GM18867 (cell line): ENCODE results near the gene STOX1.
"Not testable (repeated sequence)": the region's sequence is repeated elsewhere in the genome, so short reads cannot be mapped to it uniquely, and the experiment has no call there.

Source experiments
- ATAC-seq: cut with Tn5 transposase; IDR thresholded peaks from one replicate; pipeline ENCODE4 v1.9.1; 2021; ENCODE audit warnings: mild to moderate bottlenecking, moderate library complexity; ENCODE audit not compliant: unreplicated experiment

STOX1 gene

GRCh38 chr10:68828083-68828601 lies 811 bp downstream of the STOX1 start:
- peak; percentile 37 for ATAC-seq

- ATAC-seq = no peak
Measured at GRCh38 chr10:68828833-68829232, 1.5 kb downstream of the STOX1 start.

- no peak for ATAC-seq
Measured at GRCh38 chr10:68829521-68829920, 2.2 kb downstream of the STOX1 start.

- no peak for ATAC-seq
Measured at GRCh38 chr10:68829952-68830351, 2.6 kb downstream of the STOX1 start.

- ATAC-seq = no peak
Measured at GRCh38 chr10:68831961-68832455, 4.7 kb downstream of the STOX1 start.

GRCh38 chr10:68832601-68833000 lies 5.3 kb downstream of the STOX1 start:
- no peak for ATAC-seq

- ATAC-seq = no peak
Measured at GRCh38 chr10:68837626-68838322, 10.4 kb downstream of the STOX1 start.

GRCh38 chr10:68840650-68841049 lies 13.3 kb downstream of the STOX1 start:
- ATAC-seq = not testable (repeated sequence)

- ATAC-seq = no peak
Measured at GRCh38 chr10:68848281-68848680, 20.9 kb downstream of the STOX1 start.

- ATAC-seq = no peak
Measured at GRCh38 chr10:68848806-68849205, 21.5 kb downstream of the STOX1 start.

GRCh38 chr10:68856352-68856751 lies 29.0 kb downstream of the STOX1 start:
- ATAC-seq = no peak

GRCh38 chr10:68857005-68857404 lies 29.7 kb downstream of the STOX1 start:
- no peak for ATAC-seq

GRCh38 chr10:68861253-68861652 lies 33.9 kb downstream of the STOX1 start:
- no peak for ATAC-seq

GRCh38 chr10:68864611-68865010 lies 37.3 kb downstream of the STOX1 start:
- ATAC-seq = no peak

GRCh38 chr10:68868173-68868572 lies 40.8 kb downstream of the STOX1 start:
- not testable (repeated sequence) for ATAC-seq

GRCh38 chr10:68869623-68870022 lies 42.3 kb downstream of the STOX1 start:
- no peak for ATAC-seq

GRCh38 chr10:68870061-68870460 lies 42.7 kb downstream of the STOX1 start:
- no peak for ATAC-seq

- no peak for ATAC-seq
Measured at GRCh38 chr10:68870545-68871104, 43.3 kb downstream of the STOX1 start.

- ATAC-seq = no peak
Measured at GRCh38 chr10:68871105-68871711, 43.9 kb downstream of the STOX1 start.

- no peak for ATAC-seq
Measured at GRCh38 chr10:68871731-68872342, 44.5 kb downstream of the STOX1 start.
